Parathyroid adenoma (tissue), 2 donors: ENCODE measurements around the gene NHERF2.

Experiments
- H2AFZ ChIP-seq: fragments of 300-600 bp; sonication (generic); one replicate; pipeline ENCODE4 v1.7.0; 2017; ENCODE audit warnings: antibody characterized with exemption, mild to moderate bottlenecking
- H3K27ac ChIP-seq: fragments of 300-600 bp; sonication (generic); one replicate; pipeline ENCODE4 v1.7.0; 2017
- H3K27me3 ChIP-seq: fragments of 300-600 bp; sonication (generic); one replicate; pipeline ENCODE4 v1.7.0; 2017; ENCODE audit warnings: low read length; ENCODE audit not compliant: control insufficient read depth, insufficient read depth
- H3K36me3 ChIP-seq: fragments of 300-600 bp; sonication (generic); one replicate; pipeline ENCODE4 v1.7.0; 2017; ENCODE audit warnings: low read length; ENCODE audit not compliant: control insufficient read depth, insufficient read depth
- H3K4me1 ChIP-seq: fragments of 300-600 bp; sonication (generic); one replicate; pipeline ENCODE4 v1.7.0; 2017; ENCODE audit warnings: control low read depth
- H3K4me2 ChIP-seq: fragments of 300-600 bp; sonication (generic); one replicate; pipeline ENCODE4 v1.7.0; 2017; ENCODE audit warnings: low read length
- H3K4me3 ChIP-seq: fragments of 300-600 bp; sonication (generic); one replicate; pipeline ENCODE4 v1.7.0; 2017; ENCODE audit warnings: low read depth, low read length
- H3K79me2 ChIP-seq: fragments of 300-600 bp; sonication (generic); one replicate; pipeline ENCODE4 v1.7.0; 2017; ENCODE audit warnings: control low read depth
- H3K9ac ChIP-seq: fragments of 300-600 bp; sonication (generic); one replicate; pipeline ENCODE4 v1.7.0; 2017; ENCODE audit warnings: mild to moderate bottlenecking
- H3K9me3 ChIP-seq: fragments of 300-600 bp; sonication (generic); one replicate; pipeline ENCODE4 v1.7.0; 2017; ENCODE audit warnings: low read length; ENCODE audit not compliant: control insufficient read depth
- CTCF ChIP-seq: fragments of 300-600 bp; sonication (generic); IDR thresholded peaks from one replicate; pipeline ENCODE4 v1.7.0; 2017; ENCODE audit warnings: antibody characterized with exemption, mild to moderate bottlenecking
- donor health status: primary hyperparathyroidism.

Gene NHERF2

GRCh38 chr16:2025251-2025650 is 1.5 kb upstream of the NHERF2 start:
- H3K27me3 ChIP-seq: no peaks in the 10 kb centered on the region
- H3K27ac ChIP-seq: no peak overlapping the region

GRCh38 chr16:2025878-2026460 is 733 bp upstream of the NHERF2 start:
- Histone ChIP-seq H3K79me2 (no peaks in the 10 kb centered on the region), H3K4me1 (peaks cover 5% of the 10 kb centered on the region), H3K4me3 (no peak overlapping the region), H3K36me3 (no peaks in the 10 kb centered on the region), H3K27me3 (no peaks in the 10 kb centered on the region), H3K9me3 (no peaks in the 10 kb centered on the region), H2AFZ (no peak overlapping the region), H3K4me2 (no peak overlapping the region), H3K9ac (no peak overlapping the region), H3K27ac (no peak overlapping the region)
- TF ChIP-seq CTCF: no peak

More at GRCh38 chr16:2025251-2025650, 1.5 kb upstream of the NHERF2 start:
- Histone ChIP-seq H3K9ac (no peak overlapping the region), H3K4me2 (no peak overlapping the region), H3K9me3 (no peaks in the 10 kb centered on the region), H3K36me3 (no peaks in the 10 kb centered on the region), H3K4me3 (no peak overlapping the region), H3K79me2 (no peaks in the 10 kb centered on the region), H3K4me1 (peaks cover 5% of the 10 kb centered on the region), H2AFZ (no peak overlapping the region)
- no peak for TF ChIP-seq CTCF

DNA sequence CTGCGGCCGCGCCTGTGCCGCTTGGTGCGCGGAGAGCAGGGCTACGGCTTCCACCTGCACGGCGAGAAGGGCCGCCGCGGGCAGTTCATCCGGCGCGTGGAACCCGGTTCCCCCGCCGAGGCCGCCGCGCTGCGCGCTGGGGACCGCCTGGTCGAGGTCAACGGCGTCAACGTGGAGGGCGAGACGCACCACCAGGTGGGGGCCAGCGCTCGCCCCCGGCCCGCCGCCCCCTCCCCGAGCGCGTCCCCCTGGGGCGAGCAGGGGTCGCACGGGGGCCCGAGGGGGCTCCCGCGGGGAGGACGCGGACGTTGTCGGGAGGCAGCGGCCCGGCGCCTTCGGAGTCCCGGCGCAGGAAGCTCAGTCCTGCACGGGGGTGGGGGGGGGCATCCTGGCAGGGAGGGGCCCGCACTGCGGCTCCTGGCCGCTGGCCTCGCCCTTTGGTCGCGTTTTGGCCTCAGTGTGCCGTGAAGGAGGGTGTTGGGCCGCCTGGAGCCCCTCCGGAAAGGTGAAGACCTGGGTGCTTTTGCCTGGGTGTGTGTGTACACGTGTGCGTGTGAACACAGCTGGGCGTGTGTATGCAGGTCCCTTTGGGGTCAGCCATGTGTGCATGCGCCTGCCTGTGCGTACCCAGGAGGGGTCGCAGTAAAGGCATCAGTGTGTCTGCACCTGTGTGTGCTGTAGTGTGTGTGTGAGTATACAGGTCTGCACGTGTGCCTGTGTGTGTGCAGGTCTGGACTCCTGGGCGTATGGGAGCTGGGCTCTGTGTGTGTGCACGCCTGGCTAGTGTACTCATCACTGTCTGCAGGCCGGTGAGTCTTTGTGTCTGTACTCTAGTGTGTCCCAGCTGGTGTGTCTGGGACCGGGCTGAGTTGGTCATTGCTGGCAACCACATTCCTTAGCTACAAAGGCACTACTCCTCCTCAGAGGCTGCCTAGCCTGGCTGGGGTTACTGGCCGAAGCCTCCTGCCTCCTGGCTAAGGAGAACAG is 615 bp downstream of the NHERF2 start:
- Histone ChIP-seq H3K36me3 (no peaks in the 10 kb centered on the region), H3K79me2 (no peaks in the 10 kb centered on the region), H2AFZ (peak overlapping the region; percentile 42), H3K4me1 (peaks cover 5% of the 10 kb centered on the region), H3K4me3 (peak overlapping the region; percentile 31), H3K27me3 (no peaks in the 10 kb centered on the region), H3K9ac (no peak overlapping the region), H3K27ac (no peak overlapping the region), H3K4me2 (peak overlapping the region; percentile 27), H3K9me3 (no peaks in the 10 kb centered on the region)
- no peak for TF ChIP-seq CTCF

GRCh38 chr16:2028146-2028545 is 1.4 kb downstream of the NHERF2 start:
- TF ChIP-seq CTCF: no peak
- Histone ChIP-seq H3K9me3 (no peaks in the 10 kb centered on the region), H3K4me1 (peaks cover 2% of the 10 kb centered on the region), H3K79me2 (no peaks in the 10 kb centered on the region), H3K4me2 (no peak overlapping the region), H3K4me3 (no peak overlapping the region), H3K27ac (no peak overlapping the region), H3K9ac (no peak overlapping the region), H3K36me3 (no peaks in the 10 kb centered on the region), H3K27me3 (no peaks in the 10 kb centered on the region), H2AFZ (no peak overlapping the region)
